Activated CD8-positive, alpha-beta T cell treated with anti-CD3 and anti-CD28 coated beads for 36 hours (primary cell): ENCODE measurements around the gene SBK3. TPM values are rescaled to one million over a fixed set of nuclear protein-coding genes. Genes with fewer than 3 reads are reported as not detected.

Experiments used
- ATAC-seq: fragments of 200-7000 bp; cut with Tn5 transposase; one replicate; pipeline ENCODE4 v1.10.0; 2021; ENCODE audit warnings: mild to moderate bottlenecking, moderate library complexity
- CTCF ChIA-PET: fragments of 350-600 bp; sonication (Branson Sonifier 250); formaldehyde crosslinking; loops from one replicate; lab custom pipeline; 2021; ENCODE audit warnings: antibody characterized with exemption; lab: Charles Lee
- POLR2A ChIA-PET: fragments of 350-600 bp; sonication (Branson Sonifier 250); formaldehyde crosslinking; loops from one replicate; lab custom pipeline; 2021; ENCODE audit warnings: antibody characterized with exemption; lab: Charles Lee
- DNase-seq: peaks from one replicate; pipeline ENCODE4 v3.0.0-alpha.2; 2020
- H3K27ac Mint-ChIP-seq: one replicate; pipeline ENCODE4 v1.8.0; 2021; ENCODE audit warnings: mild to moderate bottlenecking, mixed read lengths
- H3K27me3 Mint-ChIP-seq: one replicate; pipeline ENCODE4 v1.8.0; 2021; ENCODE audit warnings: mixed read lengths
- H3K36me3 Mint-ChIP-seq: one replicate; pipeline ENCODE4 v1.8.0; 2021; ENCODE audit warnings: low read depth, mixed read lengths
- H3K4me1 Mint-ChIP-seq: one replicate; pipeline ENCODE4 v1.8.0; 2021; ENCODE audit warnings: low read depth, mixed read lengths
- H3K4me3 Mint-ChIP-seq: one replicate; pipeline ENCODE4 v1.8.0; 2021; ENCODE audit warnings: mild to moderate bottlenecking, moderate library complexity, mixed read lengths
- H3K9me3 Mint-ChIP-seq: one replicate; pipeline ENCODE4 v1.8.0; 2021; ENCODE audit warnings: mixed read lengths
- intact Hi-C: fragments of 100-400 bp; cut with micrococcal nuclease; formaldehyde crosslinking; loops from one replicate; pipeline ENCODE4 v1.10.0; 2022
- total RNA-seq, 2 experiments: library from RNA; stranded (reverse); gene quantifications; one replicate each; pipeline ENCODE4 v1.2.3, GENCODE V29; 2021
- TF ChIP-seq, protein P1 (sequence below): fragments of 200-600 bp; IDR thresholded peaks from one replicate; pipeline ENCODE4 v1.8.0; 2022; ENCODE audit warnings: antibody characterized with exemption, mild to moderate bottlenecking

SBK3 gene
- total RNA-seq, 2 experiments from 2014 or later = not detected

DNA sequence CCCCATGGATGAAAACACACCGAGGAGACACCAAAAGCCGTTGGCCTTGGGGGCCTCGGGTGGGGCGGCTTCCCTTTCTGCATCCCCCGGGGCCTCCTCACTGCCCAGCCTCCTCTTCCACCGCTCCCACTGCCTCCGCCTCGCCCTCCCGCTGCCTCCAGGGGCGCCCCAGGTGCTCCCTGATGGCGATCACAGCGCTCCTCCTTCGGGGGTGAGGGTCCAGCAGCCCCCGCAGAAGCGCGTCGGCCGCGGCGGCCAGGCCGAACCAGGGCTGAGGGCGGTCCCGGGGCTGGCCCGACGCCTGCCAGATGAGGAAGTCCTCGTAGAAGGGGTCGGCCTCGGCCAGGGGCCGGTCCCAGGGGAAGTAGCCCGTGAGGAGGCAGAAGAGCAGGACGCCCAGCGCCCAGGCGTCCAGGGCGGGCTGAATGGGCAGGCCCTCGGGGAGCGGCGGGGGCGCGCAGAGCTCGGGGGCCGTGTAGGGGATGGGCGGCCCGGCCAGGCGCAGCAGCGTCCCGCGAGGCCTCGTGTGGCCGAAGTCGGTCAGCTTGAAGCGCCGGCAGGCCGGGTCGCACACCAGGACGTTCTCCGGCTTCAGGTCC, 15.6 kb downstream of the SBK3 start:
- ChIA-PET POLR2A (no interaction called here), CTCF (interaction anchor here (1.0 kb wide), 1 partner anchor 26 kb away, joined by 5 read pairs; no protein-coding TSS in a partner anchor)
- TF ChIP-seq, protein P1, sequence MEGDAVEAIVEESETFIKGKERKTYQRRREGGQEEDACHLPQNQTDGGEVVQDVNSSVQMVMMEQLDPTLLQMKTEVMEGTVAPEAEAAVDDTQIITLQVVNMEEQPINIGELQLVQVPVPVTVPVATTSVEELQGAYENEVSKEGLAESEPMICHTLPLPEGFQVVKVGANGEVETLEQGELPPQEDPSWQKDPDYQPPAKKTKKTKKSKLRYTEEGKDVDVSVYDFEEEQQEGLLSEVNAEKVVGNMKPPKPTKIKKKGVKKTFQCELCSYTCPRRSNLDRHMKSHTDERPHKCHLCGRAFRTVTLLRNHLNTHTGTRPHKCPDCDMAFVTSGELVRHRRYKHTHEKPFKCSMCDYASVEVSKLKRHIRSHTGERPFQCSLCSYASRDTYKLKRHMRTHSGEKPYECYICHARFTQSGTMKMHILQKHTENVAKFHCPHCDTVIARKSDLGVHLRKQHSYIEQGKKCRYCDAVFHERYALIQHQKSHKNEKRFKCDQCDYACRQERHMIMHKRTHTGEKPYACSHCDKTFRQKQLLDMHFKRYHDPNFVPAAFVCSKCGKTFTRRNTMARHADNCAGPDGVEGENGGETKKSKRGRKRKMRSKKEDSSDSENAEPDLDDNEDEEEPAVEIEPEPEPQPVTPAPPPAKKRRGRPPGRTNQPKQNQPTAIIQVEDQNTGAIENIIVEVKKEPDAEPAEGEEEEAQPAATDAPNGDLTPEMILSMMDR = no peak
- peaks cover 2% of the 10 kb centered on the region for H3K27me3 Mint-ChIP-seq
- H3K4me1 Mint-ChIP-seq = no peaks in the 10 kb centered on the region
- no peaks in the 10 kb centered on the region for H3K9me3 Mint-ChIP-seq
- no peaks in the 10 kb centered on the region for H3K36me3 Mint-ChIP-seq
- ATAC-seq (no peak), DNase-seq (no peak)
- H3K4me3 Mint-ChIP-seq = no peak overlapping the region
- no peak overlapping the region for H3K27ac Mint-ChIP-seq
- intact Hi-C loops = no loop called here

DNA sequence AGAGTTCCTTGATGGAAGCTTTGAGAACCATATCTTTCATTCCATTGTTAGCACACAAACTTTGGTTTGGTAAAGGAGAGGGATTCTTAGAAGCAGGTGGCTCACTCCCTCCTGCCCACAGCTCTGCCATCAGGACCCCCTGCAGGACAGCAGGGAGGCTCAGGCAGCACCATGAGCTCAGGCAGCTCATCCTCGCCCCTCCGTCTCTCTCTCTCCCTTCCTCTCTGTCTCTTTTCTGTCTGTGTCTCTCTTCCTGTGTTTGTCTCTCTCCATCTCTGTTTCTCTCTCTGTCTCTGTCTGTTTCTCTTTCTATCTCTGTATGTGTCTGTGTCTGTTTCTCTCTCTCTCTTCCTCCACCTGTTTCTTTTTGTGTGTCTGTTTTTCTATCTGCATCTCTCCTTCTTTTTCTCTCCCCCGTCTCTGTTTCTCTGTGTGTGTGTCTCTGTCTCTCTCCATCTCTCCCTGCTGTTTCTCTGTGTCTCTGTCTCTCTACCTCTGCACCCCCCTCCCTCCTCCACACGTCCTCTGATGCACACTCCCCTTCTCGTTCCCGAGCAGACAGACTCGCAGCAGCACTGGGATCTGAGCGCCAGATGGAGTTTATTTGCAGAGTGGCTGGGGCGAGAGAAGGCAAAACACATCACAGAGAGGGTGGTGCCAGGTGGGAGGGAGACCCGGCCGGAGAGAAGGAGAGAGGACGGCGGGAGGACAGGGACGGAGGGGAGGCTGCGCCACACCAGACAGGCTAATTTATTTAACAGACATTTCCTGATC, 17.1 kb downstream of the SBK3 start:
- no peaks in the 10 kb centered on the region for H3K36me3 Mint-ChIP-seq
- intact Hi-C loops = no loop called here
- no peaks in the 10 kb centered on the region for H3K9me3 Mint-ChIP-seq
- ChIA-PET CTCF (no interaction called here), POLR2A (no interaction called here)
- ATAC-seq (no peak), DNase-seq (no peak)
- peaks cover 2% of the 10 kb centered on the region for H3K27me3 Mint-ChIP-seq
- H3K27ac Mint-ChIP-seq = no peak overlapping the region
- no peaks in the 10 kb centered on the region for H3K4me1 Mint-ChIP-seq
- TF ChIP-seq, protein P1 = no peak
- H3K4me3 Mint-ChIP-seq = no peak overlapping the region

DNA sequence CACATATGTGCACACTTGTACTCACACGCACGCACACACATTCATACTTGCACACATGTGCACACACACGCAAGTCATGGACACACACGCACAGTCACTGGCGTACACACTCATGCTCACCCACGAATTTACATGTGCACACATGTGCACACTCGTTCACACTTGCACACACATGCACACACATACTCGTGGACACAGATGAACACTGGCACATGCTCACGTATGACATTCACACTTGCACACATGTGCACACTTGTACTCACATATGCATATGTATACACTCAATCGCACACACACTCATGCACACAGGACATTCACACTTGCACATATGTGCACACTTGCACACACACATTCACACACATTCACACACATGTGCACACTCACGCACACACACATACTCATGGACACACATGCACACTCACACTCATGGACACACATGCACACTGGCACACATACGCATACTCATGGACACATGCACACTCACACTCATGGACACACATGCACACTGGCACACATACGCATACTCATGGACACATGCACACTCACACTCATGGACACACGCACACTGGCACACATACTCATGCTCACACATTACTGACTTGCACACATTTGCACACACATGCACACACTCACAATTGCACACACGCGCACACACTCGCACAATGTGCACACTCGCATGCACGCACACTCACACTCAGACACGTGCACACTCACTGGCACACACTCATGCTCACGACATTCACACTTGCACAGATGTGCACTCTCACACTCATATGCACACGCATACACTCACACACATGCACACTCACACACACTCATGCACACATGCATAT, 17.9 kb downstream of the SBK3 start:
- Mint-ChIP-seq H3K27ac (no peak overlapping the region), H3K27me3 (peaks cover 2% of the 10 kb centered on the region), H3K9me3 (no peaks in the 10 kb centered on the region), H3K4me1 (no peaks in the 10 kb centered on the region), H3K36me3 (no peaks in the 10 kb centered on the region), H3K4me3 (no peak overlapping the region)
- no peak for ATAC-seq
- POLR2A ChIA-PET = no interaction called here
- CTCF ChIA-PET = no interaction called here
- DNase-seq = no peak
- TF ChIP-seq, protein P1 = no peak
- intact Hi-C loops = no loop called here

DNA sequence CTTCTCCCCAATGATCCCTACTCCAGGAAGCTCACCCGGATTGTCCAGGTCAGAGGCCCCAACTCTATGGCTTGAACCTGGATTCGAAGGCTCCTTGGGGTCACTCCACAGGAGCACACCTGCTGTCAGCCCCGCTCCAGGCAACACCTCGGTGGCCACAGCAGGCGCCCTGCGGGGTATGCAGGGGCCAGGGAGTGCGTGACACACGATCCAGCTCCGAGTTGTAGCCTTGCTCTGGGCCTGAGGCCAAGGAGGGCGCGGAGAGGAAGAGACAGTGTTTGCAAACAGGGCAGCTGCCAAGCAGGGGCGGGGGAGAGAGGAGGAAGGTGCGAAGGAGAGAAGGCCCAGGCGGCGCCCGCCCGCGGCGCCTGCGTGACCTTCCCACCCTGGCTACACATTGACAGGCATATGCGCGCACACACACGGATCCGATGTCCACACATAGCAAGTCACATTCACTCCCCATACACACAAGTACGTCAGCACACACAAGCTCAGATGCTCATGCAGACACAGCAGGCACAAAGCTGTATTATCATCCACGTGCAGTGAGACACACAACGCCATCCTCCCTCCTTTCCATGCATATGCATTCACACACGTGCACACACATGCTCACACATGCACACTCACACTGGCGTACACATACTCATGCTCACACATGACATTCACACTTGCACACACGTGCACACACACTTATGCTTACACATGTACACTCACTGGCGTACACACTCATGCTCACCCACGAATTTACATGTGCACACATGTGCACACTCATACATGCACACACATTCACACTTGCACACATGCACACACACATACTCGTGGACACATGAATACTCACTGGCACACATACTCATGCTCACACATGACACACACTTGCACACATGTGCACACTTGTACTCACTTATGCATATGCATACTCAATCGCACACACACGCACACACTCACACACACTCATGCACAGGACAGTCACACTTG, 18.8 kb downstream of the SBK3 start:
- TF ChIP-seq, protein P1 = no peak
- no peak for DNase-seq
- Mint-ChIP-seq H3K4me1 (no peaks in the 10 kb centered on the region), H3K27me3 (peaks cover 2% of the 10 kb centered on the region), H3K36me3 (no peaks in the 10 kb centered on the region), H3K4me3 (no peak overlapping the region), H3K27ac (no peak overlapping the region), H3K9me3 (no peaks in the 10 kb centered on the region)
- intact Hi-C loops = no loop called here
- ChIA-PET POLR2A (no interaction called here), CTCF (interaction anchor here (1.1 to 1.3 kb wide), 3 partner anchors 23 to 106 kb away, joined by 3 to 4 read pairs (median 4); no protein-coding TSS in a partner anchor)
- ATAC-seq = no peak
